Measurements from ENCODE around the gene TARS2. TPM values are rescaled to one million over a fixed set of nuclear protein-coding genes. Genes with fewer than 3 reads are reported as not detected.

Gene TARS2
- total RNA-seq, 6 donors from 2014 or later: 7.1 to 24.1 (median 14.2) TPM

GRCh38 chr1:150525348-150525747 is 38.1 kb downstream of the TARS2 start:
- no peak for DNase-seq
- no peak for TF ChIP-seq CTCF (IDR thresholded peaks at IDR 0.05)
- TF ChIP-seq EP300 (IDR thresholded peaks at IDR 0.05): no peak
- no peak for TF ChIP-seq POLR2AphosphoS5 (IDR thresholded peaks at IDR 0.05)
- TF ChIP-seq POLR2A (IDR thresholded peaks at IDR 0.05): no peak
- WGBS, 2 donors: 79 to 92% methylated on average over 3 of the region's 3 CpGs
- no peaks in the 10 kb centered on the region for H3K9me3 ChIP-seq
- no peaks in the 10 kb centered on the region for H3K36me3 ChIP-seq
- no peak overlapping the region for H3K27ac ChIP-seq
- ATAC-seq (ENCODE audit: low FRiP score in 2 of 2): no peak
- no peaks in the 10 kb centered on the region for H3K27me3 ChIP-seq
- no peak overlapping the region for H3K4me3 ChIP-seq
- peaks cover 0 to 3% (median 0%) of the 10 kb centered on the region in 4 donors for H3K4me1 ChIP-seq

- Histone ChIP-seq H3K9me3 (no peaks in the 10 kb centered on the region), H3K27ac (no peak overlapping the region), H3K4me1 (peaks cover 0 to 9% (median 1%) of the 10 kb centered on the region in 4 donors), H3K27me3 (no peaks in the 10 kb centered on the region), H3K36me3 (no peaks in the 10 kb centered on the region), H3K4me3 (no peak overlapping the region)
- WGBS, 2 donors: 95 to 96% methylated on average over 1 of the region's 1 CpG
- TF ChIP-seq POLR2AphosphoS5 (IDR thresholded peaks at IDR 0.05) (no peak), POLR2A (IDR thresholded peaks at IDR 0.05) (no peak), EP300 (IDR thresholded peaks at IDR 0.05) (no peak), CTCF (IDR thresholded peaks at IDR 0.05) (no peak)
- no peak for DNase-seq
- ATAC-seq (ENCODE audit: low FRiP score in 2 of 2): no peak
Observed at GRCh38 chr1:150528196-150528595, 41.0 kb downstream of the TARS2 start.

- DNase-seq: no peak
- H3K4me3 ChIP-seq: no peak overlapping the region
- 26 to 32% methylated on average over 4 of the region's 4 CpGs for WGBS, 2 donors
- H3K4me1 ChIP-seq: peaks cover 0 to 9% (median 1%) of the 10 kb centered on the region in 4 donors
- no peaks in the 10 kb centered on the region for H3K27me3 ChIP-seq
- H3K36me3 ChIP-seq: no peaks in the 10 kb centered on the region
- no peak overlapping the region for H3K27ac ChIP-seq
- peak in 1 of 2 donors; percentile 25 for ATAC-seq (ENCODE audit: low FRiP score in 2 of 2)
- TF ChIP-seq POLR2A (IDR thresholded peaks at IDR 0.05) (no peak), EP300 (IDR thresholded peaks at IDR 0.05) (no peak)
- no peaks in the 10 kb centered on the region for H3K9me3 ChIP-seq
Observed at GRCh38 chr1:150529017-150529416, 41.8 kb downstream of the TARS2 start.

GRCh38 chr1:150530491-150531159 is 43.4 kb downstream of the TARS2 start:
- WGBS, 2 donors: 95 to 96% methylated on average over 14 of the region's 14 CpGs
- Histone ChIP-seq H3K4me3 (no peak overlapping the region), H3K27me3 (no peaks in the 10 kb centered on the region), H3K36me3 (no peaks in the 10 kb centered on the region), H3K4me1 (peaks cover 0 to 9% (median 1%) of the 10 kb centered on the region in 4 donors), H3K27ac (no peak overlapping the region), H3K9me3 (no peaks in the 10 kb centered on the region)
- TF ChIP-seq CTCF (IDR thresholded peaks at IDR 0.05) (no peak), POLR2AphosphoS5 (IDR thresholded peaks at IDR 0.05) (no peak), EP300 (IDR thresholded peaks at IDR 0.05) (no peak), POLR2A (IDR thresholded peaks at IDR 0.05) (no peak)
- DNase-seq: no peak
- ATAC-seq (ENCODE audit: low FRiP score in 2 of 2): no peak

GRCh38 chr1:150532860-150533259 is 45.6 kb downstream of the TARS2 start:
- ATAC-seq (ENCODE audit: low FRiP score in 2 of 2): no peak
- Histone ChIP-seq H3K27ac (no peak overlapping the region), H3K9me3 (no peaks in the 10 kb centered on the region), H3K4me1 (peaks cover 0 to 9% (median 1%) of the 10 kb centered on the region in 4 donors), H3K36me3 (no peaks in the 10 kb centered on the region), H3K27me3 (no peaks in the 10 kb centered on the region), H3K4me3 (no peak overlapping the region)
- WGBS, 2 donors: 35 to 55% methylated on average over 4 to 5 of the region's 5 CpGs
- TF ChIP-seq EP300 (IDR thresholded peaks at IDR 0.05) (no peak), CTCF (IDR thresholded peaks at IDR 0.05) (peak in 2 of 6 experiments; percentile 1 to 34)
- no peak for DNase-seq

All from upper lobe of left lung (tissue), 6 donors.